ENCODE data around the gene THAP6.

- no peak for TF ChIP-seq CTCF (IDR thresholded peaks at IDR 0.05)
- TF ChIP-seq ZFX (IDR thresholded peaks at IDR 0.05; ENCODE audit: borderline replicate concordance) = no peak
Observed at GRCh38 chr4:75477201-75477600, 37.1 kb upstream of the THAP6 start.
